GM21526 (cell line): ENCODE measurements around the gene ZCRB1.

Experiments used
- ATAC-seq: cut with Tn5 transposase; IDR thresholded peaks from one replicate; pipeline ENCODE4 v1.9.1; 2021; ENCODE audit warnings: moderate library complexity; ENCODE audit not compliant: unreplicated experiment, low FRiP score

ZCRB1 gene

GRCh38 chr12:42283739-42284138 lies 42.2 kb downstream of the ZCRB1 start:
- no peak for ATAC-seq

- ATAC-seq = no peak
These were observed 43.6 kb downstream of the ZCRB1 start for GRCh38 chr12:42282294-42282693.

GRCh38 chr12:42281844-42282243 lies 44.0 kb downstream of the ZCRB1 start:
- ATAC-seq = no peak

GRCh38 chr12:42281278-42281677 lies 44.6 kb downstream of the ZCRB1 start:
- no peak for ATAC-seq

GRCh38 chr12:42278128-42278510 lies 47.8 kb downstream of the ZCRB1 start:
- no peak for ATAC-seq

GRCh38 chr12:42277396-42278127 lies 48.3 kb downstream of the ZCRB1 start:
- no peak for ATAC-seq

- no peak for ATAC-seq
These were observed 50.4 kb downstream of the ZCRB1 start for GRCh38 chr12:42275499-42275898.

GRCh38 chr12:42273706-42274105 lies 52.2 kb downstream of the ZCRB1 start:
- ATAC-seq = no peak

- ATAC-seq = no peak
These were observed 55.3 kb downstream of the ZCRB1 start for GRCh38 chr12:42270596-42270995.

- ATAC-seq = no peak
These were observed 58.3 kb downstream of the ZCRB1 start for GRCh38 chr12:42267413-42268190.

- no peak for ATAC-seq
These were observed 59.2 kb downstream of the ZCRB1 start for GRCh38 chr12:42266579-42267230.

GRCh38 chr12:42262271-42262670 lies 63.6 kb downstream of the ZCRB1 start:
- no peak for ATAC-seq
